ENCODE measurements around the gene RASSF8.

The RASSF8 gene

DNA sequence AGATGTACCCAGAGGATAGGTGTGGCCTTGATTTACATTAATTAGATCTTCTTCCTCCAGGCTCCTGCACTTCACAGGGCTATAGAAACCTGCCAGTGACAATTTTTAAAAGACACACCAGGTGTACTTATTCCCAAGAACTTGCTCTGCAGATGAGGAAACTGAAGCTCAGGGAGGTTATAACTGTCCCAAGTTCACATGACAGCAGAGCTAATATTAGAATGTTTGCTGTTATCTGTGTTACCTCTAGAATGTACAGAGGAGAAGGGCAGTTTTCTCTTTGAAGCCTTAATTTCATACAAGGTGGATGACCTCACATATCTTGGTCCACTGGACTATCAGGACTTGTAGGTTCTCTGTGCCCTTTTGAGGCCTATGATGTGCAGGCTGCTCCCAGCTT is 27.7 kb downstream of the RASSF8 start:
- no peak overlapping the region for H3K9ac ChIP-seq (ENCODE audit: low read depth, low read length, poor library complexity, severe bottlenecking)
- H2AFZ ChIP-seq (ENCODE audit: low read length), result no peak overlapping the region
- H3K9me3 ChIP-seq (ENCODE audit: insufficient read depth, low read depth, low read length), result no peaks in the 10 kb centered on the region
- no peak overlapping the region for H3K4me3 ChIP-seq (ENCODE audit: low read length, poor library complexity, severe bottlenecking)
- no peak for TF ChIP-seq EZH2phosphoT487 (IDR thresholded peaks at IDR 0.05; ENCODE audit: borderline replicate concordance)
- TF ChIP-seq, protein P1, sequence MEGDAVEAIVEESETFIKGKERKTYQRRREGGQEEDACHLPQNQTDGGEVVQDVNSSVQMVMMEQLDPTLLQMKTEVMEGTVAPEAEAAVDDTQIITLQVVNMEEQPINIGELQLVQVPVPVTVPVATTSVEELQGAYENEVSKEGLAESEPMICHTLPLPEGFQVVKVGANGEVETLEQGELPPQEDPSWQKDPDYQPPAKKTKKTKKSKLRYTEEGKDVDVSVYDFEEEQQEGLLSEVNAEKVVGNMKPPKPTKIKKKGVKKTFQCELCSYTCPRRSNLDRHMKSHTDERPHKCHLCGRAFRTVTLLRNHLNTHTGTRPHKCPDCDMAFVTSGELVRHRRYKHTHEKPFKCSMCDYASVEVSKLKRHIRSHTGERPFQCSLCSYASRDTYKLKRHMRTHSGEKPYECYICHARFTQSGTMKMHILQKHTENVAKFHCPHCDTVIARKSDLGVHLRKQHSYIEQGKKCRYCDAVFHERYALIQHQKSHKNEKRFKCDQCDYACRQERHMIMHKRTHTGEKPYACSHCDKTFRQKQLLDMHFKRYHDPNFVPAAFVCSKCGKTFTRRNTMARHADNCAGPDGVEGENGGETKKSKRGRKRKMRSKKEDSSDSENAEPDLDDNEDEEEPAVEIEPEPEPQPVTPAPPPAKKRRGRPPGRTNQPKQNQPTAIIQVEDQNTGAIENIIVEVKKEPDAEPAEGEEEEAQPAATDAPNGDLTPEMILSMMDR (conservative IDR thresholded peaks at IDR 0.05; ENCODE audit: low read length), result no peak
- peaks cover 8% of the 10 kb centered on the region for H3K79me2 ChIP-seq (ENCODE audit: insufficient read depth, low read length)
- H3K4me1 ChIP-seq (ENCODE audit: insufficient read depth, low read length, poor library complexity, severe bottlenecking), result peaks cover 25% of the 10 kb centered on the region
- no peaks in the 10 kb centered on the region for H3K9me2 ChIP-seq (replicated peaks; ENCODE audit: low read depth, low read length)
- no peak overlapping the region for H3K4me2 ChIP-seq (ENCODE audit: low read depth, low read length, poor library complexity, severe bottlenecking)
- H4K20me1 ChIP-seq (ENCODE audit: insufficient read depth, low read length, poor library complexity, severe bottlenecking), result no peaks in the 10 kb centered on the region
- H3K27me3 ChIP-seq (ENCODE audit: insufficient read depth, low read length, poor library complexity, severe bottlenecking), result no peaks in the 10 kb centered on the region
- H3F3A ChIP-seq (ENCODE audit: low read depth), result no peaks in the 10 kb centered on the region
- H3K36me3 ChIP-seq (ENCODE audit: insufficient read depth, low read length), result no peaks in the 10 kb centered on the region

DNA sequence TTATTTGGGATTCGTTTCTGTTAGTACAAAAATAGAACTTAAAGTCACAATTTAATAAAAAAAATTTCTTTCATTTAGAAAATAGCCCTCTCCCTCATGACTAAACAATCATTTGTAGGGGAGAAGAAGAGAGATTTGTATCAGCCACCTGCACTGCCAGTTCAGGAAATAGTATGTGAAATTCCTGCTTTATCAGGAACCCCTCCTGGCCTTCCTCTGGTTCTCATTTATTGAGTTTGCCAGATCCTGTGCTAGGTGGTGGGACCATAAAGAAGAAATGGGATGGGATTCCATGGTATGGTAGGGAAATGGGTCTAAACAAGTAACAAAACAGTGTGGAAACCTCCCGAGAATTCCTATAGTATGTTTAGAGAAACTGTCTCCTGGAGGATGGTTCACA is 30.0 kb downstream of the RASSF8 start:
- Histone ChIP-seq H3K9me2 (replicated peaks; ENCODE audit: low read depth, low read length) (no peaks in the 10 kb centered on the region), H3K4me3 (ENCODE audit: low read length, poor library complexity, severe bottlenecking) (no peak overlapping the region), H3F3A (ENCODE audit: low read depth) (no peaks in the 10 kb centered on the region), H3K4me1 (ENCODE audit: insufficient read depth, low read length, poor library complexity, severe bottlenecking) (peaks cover 18% of the 10 kb centered on the region), H3K36me3 (ENCODE audit: insufficient read depth, low read length) (no peaks in the 10 kb centered on the region), H3K27me3 (ENCODE audit: insufficient read depth, low read length, poor library complexity, severe bottlenecking) (no peaks in the 10 kb centered on the region), H3K9me3 (ENCODE audit: insufficient read depth, low read depth, low read length) (no peaks in the 10 kb centered on the region), H2AFZ (ENCODE audit: low read length) (no peak overlapping the region), H3K4me2 (ENCODE audit: low read depth, low read length, poor library complexity, severe bottlenecking) (no peak overlapping the region), H3K9ac (ENCODE audit: low read depth, low read length, poor library complexity, severe bottlenecking) (no peak overlapping the region), H4K20me1 (ENCODE audit: insufficient read depth, low read length, poor library complexity, severe bottlenecking) (no peaks in the 10 kb centered on the region), H3K79me2 (ENCODE audit: insufficient read depth, low read length) (peaks cover 8% of the 10 kb centered on the region)
- TF ChIP-seq EZH2phosphoT487 (IDR thresholded peaks at IDR 0.05; ENCODE audit: borderline replicate concordance), result no peak
- TF ChIP-seq, protein P1 (conservative IDR thresholded peaks at IDR 0.05; ENCODE audit: low read length), result no peak

DNA sequence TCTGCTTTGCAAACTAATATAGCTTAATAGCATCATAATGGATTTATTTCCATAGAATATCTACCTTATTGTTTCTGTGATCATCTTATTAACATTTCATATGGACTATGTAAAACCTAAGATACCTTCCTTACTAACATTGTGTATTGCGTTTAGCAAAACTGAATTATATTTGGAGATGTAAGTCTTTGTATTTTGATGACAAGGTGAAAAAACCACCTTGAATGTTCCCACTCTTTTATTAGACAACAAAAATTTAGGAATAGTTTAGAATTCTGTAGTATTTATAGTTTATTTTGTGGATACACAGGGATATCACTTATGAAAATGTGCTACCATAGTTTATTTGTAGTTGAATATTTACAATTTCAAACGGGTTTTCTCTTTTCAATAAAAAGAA is 32.0 kb downstream of the RASSF8 start:
- Histone ChIP-seq H3K9me2 (replicated peaks; ENCODE audit: low read depth, low read length) (no peaks in the 10 kb centered on the region), H3F3A (ENCODE audit: low read depth) (no peaks in the 10 kb centered on the region), H3K36me3 (ENCODE audit: insufficient read depth, low read length) (no peaks in the 10 kb centered on the region), H3K4me1 (ENCODE audit: insufficient read depth, low read length, poor library complexity, severe bottlenecking) (peaks cover 13% of the 10 kb centered on the region), H3K4me2 (ENCODE audit: low read depth, low read length, poor library complexity, severe bottlenecking) (no peak overlapping the region), H3K9ac (ENCODE audit: low read depth, low read length, poor library complexity, severe bottlenecking) (no peak overlapping the region), H2AFZ (ENCODE audit: low read length) (no peak overlapping the region), H3K4me3 (ENCODE audit: low read length, poor library complexity, severe bottlenecking) (no peak overlapping the region), H3K27me3 (ENCODE audit: insufficient read depth, low read length, poor library complexity, severe bottlenecking) (no peaks in the 10 kb centered on the region), H3K9me3 (ENCODE audit: insufficient read depth, low read depth, low read length) (no peaks in the 10 kb centered on the region), H3K79me2 (ENCODE audit: insufficient read depth, low read length) (peaks cover 7% of the 10 kb centered on the region), H4K20me1 (ENCODE audit: insufficient read depth, low read length, poor library complexity, severe bottlenecking) (no peaks in the 10 kb centered on the region)
- TF ChIP-seq, protein P1 (conservative IDR thresholded peaks at IDR 0.05; ENCODE audit: low read length), result no peak
- no peak for TF ChIP-seq EZH2phosphoT487 (IDR thresholded peaks at IDR 0.05; ENCODE audit: borderline replicate concordance)

All from Loucy (cell line).